Activated CD4-positive, alpha-beta T cell treated with anti-CD3 and anti-CD28 coated beads, Interleukin-2, amount 50 U/mL, for 24 hours (primary cell): ENCODE measurements around the gene MC1R.
"Not testable (repeated sequence)": the region's sequence is repeated elsewhere in the genome, so short reads cannot be mapped to it uniquely, and the experiment has no call there.

Experiments
- DNase-seq, 2 donors: peaks; one replicate each; pipeline ENCODE4 v3.0.0-alpha.2; 2020; ENCODE audit warnings: low read depth in 1 of 2, low spot score in 1 of 2

MC1R gene

GRCh38 chr16:89958068-89958467 lies 39.4 kb downstream of the MC1R start:
- no peak for DNase-seq

GRCh38 chr16:89958596-89958995 lies 39.9 kb downstream of the MC1R start:
- DNase-seq: no peak

GRCh38 chr16:89960966-89961365 lies 42.3 kb downstream of the MC1R start:
- DNase-seq: no peak

- DNase-seq: no peak
Measured at GRCh38 chr16:89961920-89962319, 43.3 kb downstream of the MC1R start.

GRCh38 chr16:89962754-89963498 lies 44.3 kb downstream of the MC1R start:
- DNase-seq: no peak

GRCh38 chr16:89964201-89964600 lies 45.5 kb downstream of the MC1R start:
- DNase-seq: no peak

- no peak for DNase-seq
Measured at GRCh38 chr16:89965447-89966225, 47.0 kb downstream of the MC1R start.

GRCh38 chr16:89966756-89967155 lies 48.1 kb downstream of the MC1R start:
- no peak for DNase-seq

- DNase-seq: not testable (repeated sequence)
Measured at GRCh38 chr16:89967436-89967835, 48.8 kb downstream of the MC1R start.

- not testable (repeated sequence) for DNase-seq
Measured at GRCh38 chr16:89968074-89968473, 49.4 kb downstream of the MC1R start.

GRCh38 chr16:89969741-89970410 lies 51.2 kb downstream of the MC1R start:
- DNase-seq: no peak
